ENCODE results near the gene EFCAB9. TPM values are rescaled to one million over a fixed set of nuclear protein-coding genes. Genes with fewer than 3 reads are reported as not detected.

EFCAB9 gene
- total and polyA plus RNA-seq, 2 of the 8 experiments (the other 6 are each of a cell fraction or from before 2014, with no cell fraction given), result not detected

DNA sequence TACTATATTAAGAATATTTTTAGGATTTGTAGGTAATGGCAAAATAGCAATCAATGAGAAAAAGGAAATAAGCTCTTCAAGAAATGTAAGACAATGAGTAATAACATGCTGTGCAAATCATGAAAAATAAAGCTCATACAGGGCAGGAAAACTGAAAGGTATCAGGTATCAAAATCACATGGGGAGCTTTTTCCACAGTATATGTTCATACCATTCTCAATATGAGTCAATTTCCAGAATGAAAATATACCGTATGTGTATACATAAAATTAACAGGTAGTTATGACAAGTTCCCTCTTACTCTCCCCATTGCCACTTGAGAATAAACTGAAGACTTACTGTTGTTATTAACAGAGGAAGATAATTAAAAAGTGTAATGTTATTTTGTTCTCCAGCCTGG lies 35.9 kb downstream of the EFCAB9 start:
- FAIRE-seq (no peak), DNase-seq (ENCODE audit: low read depth in 1 of 2, low spot score in 2 of 2) (no peak)
- Histone ChIP-seq H2BK5ac (ENCODE audit: low read depth, low read length) (no peak overlapping the region), H4K91ac (replicated peaks; ENCODE audit: insufficient read length, low read length) (no peak overlapping the region), H3K56ac (replicated peaks; ENCODE audit: insufficient read length, low read depth, low read length) (no peak overlapping the region), H3K4me3 (ENCODE audit: extremely low read depth in 1 of 4, insufficient read depth in 2 of 4, low read depth in 3 of 4, low read length in 4 of 4) (no peak overlapping the region), H4K20me1 (replicated peaks in 1 of 2; ENCODE audit: control insufficient read depth in 1 of 2, insufficient read depth in 2 of 2, low read length in 2 of 2) (peaks cover 3 to 6% of the 10 kb centered on the region in 2 experiments), H4K8ac (ENCODE audit: extremely low read depth, insufficient read depth, low read length) (no peak overlapping the region; the same call in 1 of the 2 replicates), H4K5ac (ENCODE audit: insufficient read length, low read depth, low read length) (no peak overlapping the region), H2BK12ac (ENCODE audit: low read depth, low read length) (no peak overlapping the region), H2AK5ac (ENCODE audit: low read depth, low read length) (no peak overlapping the region), H3K4me2 (ENCODE audit: insufficient read depth in 1 of 2, low read depth in 2 of 2, low read length in 2 of 2) (no peak overlapping the region), H3K14ac (ENCODE audit: insufficient read length) (no peak overlapping the region), H3K79me1 (ENCODE audit: low read depth, low read length) (no peaks in the 10 kb centered on the region; the same call in 1 of the 2 replicates), H3K79me2 (ENCODE audit: control insufficient read depth in 1 of 2, insufficient read depth in 2 of 2, low read length in 2 of 2) (peaks cover 0 to 8% of the 10 kb centered on the region in 2 experiments; a peak in 2 of 4 replicates), H2BK120ac (replicated peaks; ENCODE audit: low read depth, low read length) (no peak overlapping the region), H3K23ac (ENCODE audit: insufficient read length) (no peak overlapping the region), H3K27me3 (replicated peaks in 1 of 4; ENCODE audit: control insufficient read depth in 3 of 4, extremely low read depth in 1 of 4, insufficient read depth in 3 of 4, low read length in 3 of 4) (no peaks in the 10 kb centered on the region), H3K4me1 (replicated peaks in 1 of 4; ENCODE audit: control insufficient read depth in 3 of 4, insufficient read depth in 4 of 4, low read length in 3 of 4) (peaks cover 0 to 3% (median 0%) of the 10 kb centered on the region in 4 experiments; a peak in 1 of 7 replicates), H3K36me3 (ENCODE audit: control insufficient read depth in 2 of 4, insufficient read depth in 4 of 4, low read length in 3 of 4) (peaks cover 2 to 57% (median 17%) of the 10 kb centered on the region in 4 experiments; a peak in 6 of 8 replicates), H3K23me2 (ENCODE audit: low read depth, low read length) (no peaks in the 10 kb centered on the region), H3K9ac (replicated peaks in 1 of 4; ENCODE audit: extremely low read depth in 1 of 4, low read depth in 3 of 4, low read length in 3 of 4) (no peak overlapping the region), H2BK20ac (ENCODE audit: low read length) (no peak overlapping the region), H3K27ac (ENCODE audit: low read depth, low read length) (no peak overlapping the region), H3K4ac (replicated peaks; ENCODE audit: insufficient read length, low read depth, low read length) (no peak overlapping the region), H2BK15ac (ENCODE audit: low read length) (no peak overlapping the region), H2AFZ (ENCODE audit: low read length) (no peak overlapping the region), H3K9me3 (ENCODE audit: insufficient read depth in 2 of 2, low read depth in 1 of 2, low read length in 1 of 2) (no peaks in the 10 kb centered on the region), H3K18ac (ENCODE audit: extremely low read depth, low read length) (no peak overlapping the region)
- ChIA-PET CTCF (ENCODE audit: partially characterized antibody) (interaction anchor here (1.3 kb wide), 1 partner anchor 53 kb away, joined by 4 read pairs; the partner anchor contains the start of gene UBTD2), POLR2A (ENCODE audit: partially characterized antibody) (interaction anchor here (1.2 kb wide), 1 partner anchor 53 kb away, joined by 4 read pairs; no protein-coding TSS in a partner anchor)
- TF ChIP-seq PHF8 (conservative IDR thresholded peaks at IDR 0.05; ENCODE audit: low read depth, low read length), result no peak
- TF ChIP-seq EP300 (IDR thresholded peaks at IDR 0.05; ENCODE audit: borderline replicate concordance in 1 of 2, low read depth in 2 of 2, low read length in 2 of 2), result no peak
- TF ChIP-seq, protein P1, sequence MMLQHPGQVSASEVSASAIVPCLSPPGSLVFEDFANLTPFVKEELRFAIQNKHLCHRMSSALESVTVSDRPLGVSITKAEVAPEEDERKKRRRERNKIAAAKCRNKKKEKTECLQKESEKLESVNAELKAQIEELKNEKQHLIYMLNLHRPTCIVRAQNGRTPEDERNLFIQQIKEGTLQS (IDR thresholded peaks at IDR 0.05; ENCODE audit: insufficient read depth, low read depth, low read length), result no peak
- no peak for TF ChIP-seq SIRT6 (IDR thresholded peaks at IDR 0.05; ENCODE audit: low read length)
- no peak for TF ChIP-seq YY1 (IDR thresholded peaks at IDR 0.05; ENCODE audit: low read depth, low read length)
- no peak for TF ChIP-seq EZH2 (IDR thresholded peaks at IDR 0.05; ENCODE audit: low read depth, low read length, severe bottlenecking)
- WGBS, 2 experiments (ENCODE audit: extremely low coverage in 1 of 2, insufficient coverage in 1 of 2, insufficient read length in 1 of 2, insufficient replicate concordance in 2 of 2, low coverage in 1 of 2, low lambda C conversion rate in 2 of 2, missing lambda C conversion rate in 1 of 2), result 90% methylated on average over 1 of the region's 1 CpG; no CpG with 5 or more reads in 1 of the 2 experiments

All from H1 (cell line).